Ureter (tissue), 1 donor: ENCODE results near the gene ZNF506. TPM values are rescaled to one million over a fixed set of nuclear protein-coding genes. Genes with fewer than 3 reads are reported as not detected.
"Not testable (repeated sequence)": the region's sequence is repeated elsewhere in the genome, so short reads cannot be mapped to it uniquely, and the experiment has no call there.

Source experiments
- DNase-seq: peaks from one replicate; pipeline ENCODE4 v3.0.0-alpha.2; 2020; ENCODE audit warnings: low spot score
- total RNA-seq: library from RNA; stranded (reverse); gene quantifications from one replicate; pipeline ENCODE4 v1.2.4, GENCODE V29; 2023
- donor health status: DM: yes; HTN: yes; CAD: no.

ZNF506 gene
- total RNA-seq, 1 donor from 2014 or later, result 57.1 TPM

GRCh38 chr19:19778666-19779065 is 42.9 kb downstream of the ZNF506 start:
- DNase-seq, result no peak

GRCh38 chr19:19777692-19778091 is 43.9 kb downstream of the ZNF506 start:
- DNase-seq, result no peak

GRCh38 chr19:19776206-19777008 is 45.1 kb downstream of the ZNF506 start:
- DNase-seq, result peak; percentile 98

- no peak for DNase-seq
These were observed 45.7 kb downstream of the ZNF506 start for GRCh38 chr19:19775891-19776205.

- DNase-seq, result no peak
These were observed 47.1 kb downstream of the ZNF506 start for GRCh38 chr19:19774354-19775033.

- not testable (repeated sequence) for DNase-seq
These were observed 49.6 kb downstream of the ZNF506 start for GRCh38 chr19:19771963-19772362.

- DNase-seq, result not testable (repeated sequence)
These were observed 51.6 kb downstream of the ZNF506 start for GRCh38 chr19:19769971-19770370.

GRCh38 chr19:19758164-19758563 is 63.4 kb downstream of the ZNF506 start:
- no peak for DNase-seq

GRCh38 chr19:19752760-19753403 is 68.7 kb downstream of the ZNF506 start:
- no peak for DNase-seq

GRCh38 chr19:19751846-19752245 is 69.7 kb downstream of the ZNF506 start:
- DNase-seq, result no peak

GRCh38 chr19:19750842-19751790 is 70.4 kb downstream of the ZNF506 start:
- DNase-seq, result no peak

- DNase-seq, result no peak
These were observed 71.4 kb downstream of the ZNF506 start for GRCh38 chr19:19749908-19750841.

GRCh38 chr19:19749117-19749907 is 72.2 kb downstream of the ZNF506 start:
- no peak for DNase-seq

- DNase-seq, result no peak
These were observed 73.2 kb downstream of the ZNF506 start for GRCh38 chr19:19748249-19748938.

GRCh38 chr19:19747357-19748220 is 74.0 kb downstream of the ZNF506 start:
- no peak for DNase-seq

- no peak for DNase-seq
These were observed 75.0 kb downstream of the ZNF506 start for GRCh38 chr19:19746286-19747213.
